Measurements from ENCODE around the gene TMPRSS4.

TMPRSS4 gene

DNA sequence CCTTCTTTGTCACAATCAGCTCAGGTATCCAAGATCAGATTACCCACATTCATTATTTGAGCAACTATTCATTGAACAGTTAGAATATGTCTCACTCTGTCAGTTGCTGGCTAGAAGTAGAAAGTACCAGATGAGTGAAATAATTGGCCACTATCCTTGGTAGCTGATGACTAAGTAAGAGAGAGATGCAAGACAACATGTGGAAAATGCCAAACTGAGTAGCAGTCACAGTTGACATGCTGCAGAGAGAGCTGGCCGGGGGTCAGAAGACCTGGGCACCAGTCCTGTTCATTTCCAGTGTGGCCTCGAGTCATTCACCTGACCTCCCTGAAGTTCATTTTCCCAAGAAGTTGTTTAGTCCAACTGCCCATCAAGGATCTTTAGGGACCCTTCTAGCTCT lies 32.4 kb downstream of the TMPRSS4 start:
- DNase-seq: no peak

GRCh38 chr11:118111019-118111743 lies 34.3 kb downstream of the TMPRSS4 start:
- no peak for DNase-seq

DNA sequence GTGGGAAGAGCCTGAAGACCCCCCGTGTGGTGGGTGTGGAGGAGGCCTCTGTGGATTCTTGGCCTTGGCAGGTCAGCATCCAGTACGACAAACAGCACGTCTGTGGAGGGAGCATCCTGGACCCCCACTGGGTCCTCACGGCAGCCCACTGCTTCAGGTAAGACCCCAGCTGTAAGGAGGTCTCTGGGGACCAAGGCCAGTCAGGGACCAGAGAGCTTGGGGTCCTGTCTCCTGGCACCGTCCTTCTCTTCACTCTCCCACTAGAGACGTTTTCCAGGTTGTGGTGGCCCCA lies 34.8 kb downstream of the TMPRSS4 start:
- no peak for DNase-seq

GRCh38 chr11:118112711-118113430 lies 36.0 kb downstream of the TMPRSS4 start:
- no peak for DNase-seq

- DNase-seq: no peak
Measured at GRCh38 chr11:118114266-118114665, 37.4 kb downstream of the TMPRSS4 start.

GRCh38 chr11:118115048-118115447 lies 38.2 kb downstream of the TMPRSS4 start:
- no peak for DNase-seq

DNA sequence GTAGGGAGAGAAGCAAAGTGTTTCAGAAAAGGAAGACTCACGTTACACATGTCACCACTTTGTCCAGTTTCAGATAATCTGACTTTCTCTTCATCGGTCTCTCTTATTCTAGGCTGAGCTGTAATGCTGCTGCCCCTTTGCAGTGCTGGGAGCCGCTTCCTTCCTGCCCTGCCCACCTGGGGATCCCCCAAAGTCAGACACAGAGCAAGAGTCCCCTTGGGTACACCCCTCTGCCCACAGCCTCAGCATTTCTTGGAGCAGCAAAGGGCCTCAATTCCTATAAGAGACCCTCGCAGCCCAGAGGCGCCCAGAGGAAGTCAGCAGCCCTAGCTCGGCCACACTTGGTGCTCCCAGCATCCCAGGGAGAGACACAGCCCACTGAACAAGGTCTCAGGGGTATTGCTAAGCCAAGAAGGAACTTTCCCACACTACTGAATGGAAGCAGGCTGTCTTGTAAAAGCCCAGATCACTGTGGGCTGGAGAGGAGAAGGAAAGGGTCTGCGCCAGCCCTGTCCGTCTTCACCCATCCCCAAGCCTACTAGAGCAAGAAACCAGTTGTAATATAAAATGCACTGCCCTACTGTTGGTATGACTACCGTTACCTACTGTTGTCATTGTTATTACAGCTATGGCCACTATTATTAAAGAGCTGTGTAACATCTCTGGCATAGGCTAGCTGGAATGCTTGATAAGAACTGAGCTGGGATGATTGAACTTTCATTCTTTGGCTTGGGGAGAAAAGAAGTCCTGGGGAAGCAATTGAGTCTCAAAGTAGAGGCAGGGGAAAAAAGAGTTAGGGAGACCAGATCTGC lies 41.1 kb downstream of the TMPRSS4 start:
- no peak for DNase-seq

GRCh38 chr11:118120793-118121192 lies 43.9 kb downstream of the TMPRSS4 start:
- no peak for DNase-seq

DNA sequence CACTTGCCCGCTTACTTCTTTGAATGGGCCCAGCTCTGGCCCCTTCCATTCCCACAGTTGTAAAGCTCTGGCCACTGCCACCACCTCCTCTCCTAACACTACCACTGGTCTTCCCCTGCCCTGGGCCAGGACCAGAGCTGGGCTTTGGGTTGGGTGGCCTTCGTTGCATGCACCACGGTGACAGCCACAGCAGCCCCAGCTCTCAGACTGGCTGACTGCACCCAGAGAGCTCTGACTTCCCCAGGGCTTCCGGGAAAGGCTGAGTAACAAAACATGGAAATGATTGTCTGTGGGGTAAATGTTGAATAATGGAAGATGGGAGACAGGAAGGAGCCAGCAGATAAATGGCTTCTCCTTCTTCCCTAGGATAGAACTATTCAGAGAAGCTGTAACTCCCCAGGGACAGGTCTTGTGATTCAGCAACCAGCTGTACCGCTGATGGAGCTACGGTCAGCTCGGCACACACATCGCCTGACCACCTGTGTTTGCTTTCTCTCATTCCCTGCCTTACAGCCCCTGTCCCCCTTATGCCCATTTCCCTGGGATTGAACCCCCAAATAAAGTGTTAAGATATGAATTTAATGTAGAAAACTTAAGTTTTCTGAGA lies 48.2 kb downstream of the TMPRSS4 start:
- no peak for DNase-seq

GRCh38 chr11:118126082-118126838 lies 49.4 kb downstream of the TMPRSS4 start:
- no peak for DNase-seq

GRCh38 chr11:118128310-118128709 lies 51.4 kb downstream of the TMPRSS4 start:
- DNase-seq: no peak

DNA sequence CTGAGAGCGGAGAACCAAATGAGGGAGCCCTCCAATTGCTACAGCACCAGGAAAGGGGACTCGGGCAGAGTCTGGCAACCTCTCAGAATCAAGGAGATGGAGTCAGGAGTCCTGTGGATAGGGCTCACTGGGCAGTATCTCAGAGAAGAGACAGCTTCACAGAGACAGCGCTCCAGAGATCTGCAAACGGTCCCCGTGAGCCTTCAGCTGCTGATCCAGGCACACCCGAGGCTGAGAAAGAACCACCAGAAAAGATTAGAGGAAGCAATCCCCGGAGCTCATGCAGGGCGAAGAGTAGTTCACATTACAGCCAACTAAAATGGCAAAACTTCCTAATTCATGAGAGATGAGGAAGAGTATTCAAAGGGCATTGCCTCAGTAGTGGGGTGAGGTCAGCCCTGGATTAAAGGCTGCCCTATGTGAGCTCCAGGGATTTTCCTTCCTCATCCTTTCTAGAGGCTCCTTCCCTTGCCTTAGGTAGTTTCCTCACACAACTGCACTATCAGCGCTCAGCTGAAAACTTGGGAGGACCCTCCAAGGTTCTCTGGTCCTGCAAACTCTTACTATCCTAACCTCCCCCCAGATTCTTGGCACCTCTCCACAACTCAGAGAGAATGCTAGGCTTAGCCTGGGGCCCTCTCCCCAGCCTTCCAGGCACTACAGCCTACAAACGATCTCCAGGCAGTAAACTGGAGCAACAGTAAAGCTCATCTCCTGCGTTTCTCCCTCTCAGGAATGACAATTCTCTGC lies 52.0 kb downstream of the TMPRSS4 start:
- DNase-seq: no peak

DNA sequence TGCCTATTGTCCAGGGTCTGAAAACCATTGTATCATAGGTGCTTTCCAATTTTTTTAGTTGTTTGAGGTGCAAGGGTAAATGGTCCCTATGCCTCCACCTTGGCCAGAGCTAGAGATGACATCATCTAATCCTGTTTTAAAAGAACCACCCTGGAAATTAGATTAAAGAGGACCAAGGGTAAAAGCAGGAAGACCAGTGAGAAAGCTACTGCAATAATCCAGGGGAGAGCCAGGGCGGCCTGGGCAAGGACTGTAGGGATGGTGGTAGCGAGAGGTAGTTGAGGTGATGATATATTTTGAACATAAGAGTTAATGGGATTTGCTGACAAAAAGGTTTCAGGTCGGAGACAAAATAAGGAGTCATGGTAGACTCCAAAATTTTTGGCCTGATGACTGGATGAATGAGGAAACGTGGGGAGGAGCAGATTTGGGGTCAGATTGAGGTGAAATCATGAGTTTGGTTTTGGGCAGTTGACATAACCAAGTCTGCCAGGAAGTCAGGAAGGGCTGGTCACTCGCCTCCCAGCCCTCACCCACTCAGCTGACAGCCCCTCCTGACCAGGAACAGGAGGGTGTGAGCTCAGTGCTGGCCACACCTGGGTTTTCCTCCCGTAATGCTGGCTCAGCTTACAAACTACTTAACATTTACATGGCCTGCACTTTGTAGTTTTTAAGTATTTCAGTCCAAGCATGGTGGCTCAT lies 52.7 kb downstream of the TMPRSS4 start:
- no peak for DNase-seq

DNA sequence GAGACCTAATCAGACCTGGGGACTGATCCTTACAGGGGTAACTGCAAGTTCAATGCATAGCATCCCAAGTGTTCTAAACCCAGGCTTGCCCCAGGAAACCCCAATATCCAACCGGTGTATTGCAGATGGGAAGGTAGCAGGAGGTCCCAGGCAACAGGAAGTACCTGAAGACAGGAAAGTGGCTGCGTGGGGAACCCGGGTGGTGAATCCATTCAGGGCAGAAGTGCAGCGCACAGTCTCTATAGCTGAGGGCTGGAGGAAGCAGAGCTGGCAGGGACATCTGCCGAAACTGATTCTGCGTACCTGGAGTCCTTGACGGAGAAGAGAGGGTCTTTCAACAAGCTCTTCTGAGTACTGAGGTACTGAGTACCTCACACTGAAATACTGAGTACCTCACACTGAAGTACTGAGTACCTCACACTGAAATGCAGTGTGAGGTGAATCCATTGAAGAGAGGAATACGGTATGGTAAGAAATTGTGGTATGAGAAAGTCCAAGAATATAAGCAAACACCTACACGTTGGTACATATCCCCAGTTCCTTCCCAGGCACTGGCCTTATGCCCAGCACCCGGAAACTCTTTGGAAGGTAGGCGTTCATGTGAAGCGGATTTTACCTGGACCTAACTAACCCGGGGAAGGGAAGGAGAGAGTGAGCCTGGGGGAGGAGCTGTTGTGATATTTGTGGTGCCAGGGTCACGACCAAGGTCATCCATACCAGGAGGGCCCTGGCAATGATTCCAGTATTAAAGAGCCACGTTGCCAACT lies 55.7 kb downstream of the TMPRSS4 start:
- no peak for DNase-seq

DNA sequence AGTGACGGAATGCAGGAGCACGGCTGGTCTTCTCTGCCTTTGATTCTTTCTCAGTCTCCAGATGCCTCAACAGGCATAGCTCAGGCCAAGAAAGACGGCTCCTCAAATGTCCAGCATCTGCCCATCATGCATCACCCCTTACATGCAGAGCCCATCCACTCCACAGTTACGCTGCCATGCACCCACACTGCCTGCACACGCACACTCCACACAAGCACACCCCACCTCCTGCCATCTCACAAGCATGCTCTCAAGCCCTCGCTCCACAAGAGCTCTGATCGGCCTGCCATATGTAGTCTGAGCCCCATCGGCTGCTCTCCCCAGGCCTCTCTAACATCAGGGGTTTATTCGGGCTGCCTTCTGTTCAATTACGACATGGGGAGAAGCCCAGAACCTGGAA lies 56.9 kb downstream of the TMPRSS4 start:
- DNase-seq: no peak

DNA sequence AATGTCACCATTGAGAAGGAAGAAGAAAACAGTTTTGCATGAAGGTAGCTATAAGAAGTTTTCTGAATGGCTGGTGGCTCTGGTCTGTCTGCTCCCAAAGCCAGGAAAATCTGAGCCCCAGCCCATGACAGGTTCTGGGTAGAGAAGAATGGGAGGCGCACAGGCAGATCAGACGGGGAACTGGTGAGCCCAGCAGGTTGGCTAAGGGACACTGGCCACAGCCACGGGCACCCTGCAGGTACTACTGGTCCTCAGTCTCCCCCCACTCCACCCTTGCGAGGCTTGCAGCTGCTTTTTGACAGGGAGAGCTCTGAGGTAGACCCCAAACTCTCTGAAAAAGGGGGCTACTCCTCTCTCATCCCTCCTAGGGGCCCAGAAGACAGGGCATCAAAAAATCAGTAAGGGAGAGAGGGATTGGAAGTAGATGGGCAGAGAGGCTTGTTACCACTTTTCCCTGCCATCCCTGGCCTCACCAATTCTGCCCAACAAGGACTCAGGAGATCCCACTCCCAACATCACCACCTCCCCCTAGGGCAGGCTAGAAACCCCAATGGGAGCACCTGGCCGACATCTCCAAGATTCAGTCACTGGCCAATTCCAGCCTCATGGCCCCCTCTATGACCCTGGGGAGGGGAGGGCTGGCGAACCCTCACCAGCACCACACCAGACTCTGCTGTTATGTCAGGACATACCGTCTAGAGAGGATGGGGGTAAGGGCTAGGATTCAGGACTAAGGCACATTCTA lies 58.3 kb downstream of the TMPRSS4 start:
- DNase-seq: no peak

- no peak for DNase-seq
Measured at GRCh38 chr11:118135796-118136165, 58.9 kb downstream of the TMPRSS4 start.

DNA sequence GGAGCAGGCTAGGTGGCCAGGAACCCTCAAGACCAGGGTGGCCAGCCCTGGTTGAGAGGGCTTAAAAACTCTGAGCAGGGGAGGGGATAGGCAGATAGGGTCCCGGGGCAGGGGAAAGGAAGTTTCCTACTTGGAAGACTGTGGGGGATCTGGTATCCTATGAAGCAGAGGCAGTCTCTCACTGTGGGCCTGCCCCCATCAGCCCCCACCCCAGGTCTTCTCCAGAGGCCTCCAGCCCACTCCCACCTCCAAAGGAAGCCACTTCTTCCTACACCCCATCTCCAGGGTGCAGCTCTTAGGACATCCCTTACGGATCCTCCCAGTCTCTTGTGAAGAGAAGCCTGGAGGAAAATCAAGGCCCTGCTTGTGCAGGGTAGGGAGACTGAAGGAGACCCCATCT lies 59.5 kb downstream of the TMPRSS4 start:
- no peak for DNase-seq

DNA sequence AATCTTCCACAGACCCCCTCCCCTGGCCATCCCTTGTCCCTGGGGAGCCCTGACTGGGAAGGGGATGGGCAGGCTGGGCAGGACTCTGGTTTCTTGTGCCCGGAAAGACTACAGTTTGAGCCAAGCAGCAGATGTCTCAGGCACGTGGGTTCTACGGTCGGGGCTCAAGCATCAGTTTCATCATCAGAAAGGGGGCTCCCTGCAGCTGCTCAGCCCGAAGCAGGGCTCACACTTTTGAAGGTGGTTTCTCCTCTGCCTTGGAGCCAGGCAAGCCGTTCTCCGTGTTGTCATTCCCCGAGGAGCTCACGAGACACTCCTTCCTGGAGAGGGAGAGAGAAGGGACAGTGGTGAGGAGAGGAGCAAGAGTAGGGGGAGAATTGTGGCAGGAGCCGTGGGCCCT lies 59.9 kb downstream of the TMPRSS4 start:
- no peak for DNase-seq
